ENCODE data around the gene RCAN1.

RCAN1 gene

DNA sequence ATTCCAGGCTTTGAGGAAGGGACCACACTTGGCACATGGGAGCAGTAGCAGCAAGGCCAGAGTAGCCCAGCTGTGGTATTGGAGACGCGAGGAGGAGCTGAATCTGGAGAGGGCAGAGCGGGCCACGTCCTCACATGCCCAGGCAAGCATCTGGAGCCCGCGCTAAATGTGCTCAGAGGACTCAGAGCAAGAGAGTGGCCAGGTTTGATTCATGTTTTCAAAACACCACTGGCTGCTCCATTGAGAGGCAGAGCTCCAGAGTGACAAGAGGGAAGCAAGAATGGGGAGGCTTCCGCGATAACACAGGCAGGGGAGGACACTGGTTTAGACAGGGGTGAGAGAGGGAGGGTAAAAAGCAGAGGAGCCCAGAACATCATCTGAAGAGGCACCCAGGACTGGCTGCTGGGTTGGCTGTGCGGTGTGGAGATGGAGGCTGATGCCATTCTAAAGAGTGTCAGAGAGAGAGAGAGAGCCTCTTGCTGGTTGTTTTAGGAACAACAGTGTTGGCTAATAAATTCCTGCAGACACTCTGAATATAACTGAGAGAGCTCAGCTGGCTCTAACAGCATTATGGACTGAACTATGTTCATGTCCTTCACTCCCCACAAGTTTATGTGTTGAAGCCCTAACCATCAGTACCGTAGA, 32.3 kb downstream of the RCAN1 start:
- FAIRE-seq = no peak
- TF ChIP-seq, protein P1, sequence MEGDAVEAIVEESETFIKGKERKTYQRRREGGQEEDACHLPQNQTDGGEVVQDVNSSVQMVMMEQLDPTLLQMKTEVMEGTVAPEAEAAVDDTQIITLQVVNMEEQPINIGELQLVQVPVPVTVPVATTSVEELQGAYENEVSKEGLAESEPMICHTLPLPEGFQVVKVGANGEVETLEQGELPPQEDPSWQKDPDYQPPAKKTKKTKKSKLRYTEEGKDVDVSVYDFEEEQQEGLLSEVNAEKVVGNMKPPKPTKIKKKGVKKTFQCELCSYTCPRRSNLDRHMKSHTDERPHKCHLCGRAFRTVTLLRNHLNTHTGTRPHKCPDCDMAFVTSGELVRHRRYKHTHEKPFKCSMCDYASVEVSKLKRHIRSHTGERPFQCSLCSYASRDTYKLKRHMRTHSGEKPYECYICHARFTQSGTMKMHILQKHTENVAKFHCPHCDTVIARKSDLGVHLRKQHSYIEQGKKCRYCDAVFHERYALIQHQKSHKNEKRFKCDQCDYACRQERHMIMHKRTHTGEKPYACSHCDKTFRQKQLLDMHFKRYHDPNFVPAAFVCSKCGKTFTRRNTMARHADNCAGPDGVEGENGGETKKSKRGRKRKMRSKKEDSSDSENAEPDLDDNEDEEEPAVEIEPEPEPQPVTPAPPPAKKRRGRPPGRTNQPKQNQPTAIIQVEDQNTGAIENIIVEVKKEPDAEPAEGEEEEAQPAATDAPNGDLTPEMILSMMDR (IDR thresholded peaks at IDR 0.05; ENCODE audit: insufficient read depth, missing control alignments) = no peak
- DNase-seq (ENCODE audit: insufficient read length, low spot score) = no peak

DNA sequence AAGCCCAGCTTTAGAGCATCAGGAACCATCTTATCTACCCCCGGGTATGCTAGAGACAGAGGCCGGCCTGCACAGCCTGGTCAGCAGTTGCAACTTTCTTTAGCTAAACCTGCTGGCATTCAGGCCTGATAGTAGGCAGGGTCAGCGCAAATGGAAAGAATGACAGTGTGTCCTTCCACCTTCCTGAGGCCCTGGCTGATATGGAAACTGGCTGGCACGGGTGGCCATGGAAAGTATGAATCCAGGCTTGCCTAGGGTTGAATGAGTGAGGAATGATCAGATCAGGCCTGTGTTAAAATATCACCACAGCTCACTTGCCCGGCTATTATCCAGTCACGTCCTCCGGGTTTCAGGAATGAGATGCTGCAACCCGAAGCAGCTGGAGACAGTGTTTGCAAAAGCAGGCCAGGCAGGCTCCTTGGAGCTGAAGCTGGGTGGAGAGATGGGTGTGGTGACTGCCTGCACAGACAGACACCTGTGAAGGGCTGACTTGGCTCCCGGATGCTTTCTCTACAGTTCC, 34.7 kb downstream of the RCAN1 start:
- FAIRE-seq = no peak
- TF ChIP-seq, protein P1 (IDR thresholded peaks at IDR 0.05; ENCODE audit: insufficient read depth, missing control alignments) = no peak
- no peak for DNase-seq (ENCODE audit: insufficient read length, low spot score)

DNA sequence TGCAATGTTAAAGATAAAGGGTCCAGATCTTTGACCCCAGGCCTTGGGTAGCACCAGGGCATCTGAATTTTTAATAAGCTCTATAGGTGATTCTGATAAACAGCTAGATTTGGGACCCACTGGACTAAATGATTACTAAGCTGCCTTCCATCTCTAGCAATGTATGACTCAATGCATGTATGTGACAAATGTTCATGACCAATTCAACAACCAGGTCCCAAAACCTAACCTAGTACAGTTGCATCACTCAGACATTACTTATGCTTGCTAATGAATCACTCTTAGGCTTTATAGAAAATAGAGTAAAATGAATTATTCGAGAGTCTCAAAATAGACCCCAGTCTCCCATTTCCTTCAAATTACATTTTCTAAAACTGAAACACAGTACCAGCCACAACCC, 35.5 kb downstream of the RCAN1 start:
- TF ChIP-seq, protein P1 (IDR thresholded peaks at IDR 0.05; ENCODE audit: insufficient read depth, missing control alignments) = no peak
- FAIRE-seq = no peak
- no peak for DNase-seq (ENCODE audit: insufficient read length, low spot score)

DNA sequence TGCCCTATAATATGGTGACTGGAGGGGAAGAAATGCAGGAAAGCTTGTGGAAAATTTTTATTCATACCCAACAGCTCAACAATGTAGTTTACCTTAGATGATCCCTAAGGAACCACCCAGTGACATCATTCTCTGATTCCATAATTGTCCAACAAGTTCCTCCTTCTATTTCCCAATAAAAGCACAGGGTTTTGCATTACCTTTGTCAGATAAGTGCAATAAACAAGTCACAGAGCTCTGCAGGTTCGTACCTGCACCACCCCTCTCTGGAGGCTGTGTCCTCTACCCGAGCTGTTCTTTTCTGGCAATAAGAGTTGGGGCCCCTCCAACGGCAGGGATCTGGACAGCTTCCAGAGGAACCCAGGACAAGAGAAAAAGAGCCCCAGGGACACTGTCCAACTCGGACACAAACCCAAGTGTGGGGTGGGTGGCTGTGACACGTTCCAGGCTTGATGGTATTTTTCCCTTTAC, 38.8 kb downstream of the RCAN1 start:
- FAIRE-seq = no peak
- TF ChIP-seq, protein P1 (IDR thresholded peaks at IDR 0.05; ENCODE audit: insufficient read depth, missing control alignments) = no peak

DNA sequence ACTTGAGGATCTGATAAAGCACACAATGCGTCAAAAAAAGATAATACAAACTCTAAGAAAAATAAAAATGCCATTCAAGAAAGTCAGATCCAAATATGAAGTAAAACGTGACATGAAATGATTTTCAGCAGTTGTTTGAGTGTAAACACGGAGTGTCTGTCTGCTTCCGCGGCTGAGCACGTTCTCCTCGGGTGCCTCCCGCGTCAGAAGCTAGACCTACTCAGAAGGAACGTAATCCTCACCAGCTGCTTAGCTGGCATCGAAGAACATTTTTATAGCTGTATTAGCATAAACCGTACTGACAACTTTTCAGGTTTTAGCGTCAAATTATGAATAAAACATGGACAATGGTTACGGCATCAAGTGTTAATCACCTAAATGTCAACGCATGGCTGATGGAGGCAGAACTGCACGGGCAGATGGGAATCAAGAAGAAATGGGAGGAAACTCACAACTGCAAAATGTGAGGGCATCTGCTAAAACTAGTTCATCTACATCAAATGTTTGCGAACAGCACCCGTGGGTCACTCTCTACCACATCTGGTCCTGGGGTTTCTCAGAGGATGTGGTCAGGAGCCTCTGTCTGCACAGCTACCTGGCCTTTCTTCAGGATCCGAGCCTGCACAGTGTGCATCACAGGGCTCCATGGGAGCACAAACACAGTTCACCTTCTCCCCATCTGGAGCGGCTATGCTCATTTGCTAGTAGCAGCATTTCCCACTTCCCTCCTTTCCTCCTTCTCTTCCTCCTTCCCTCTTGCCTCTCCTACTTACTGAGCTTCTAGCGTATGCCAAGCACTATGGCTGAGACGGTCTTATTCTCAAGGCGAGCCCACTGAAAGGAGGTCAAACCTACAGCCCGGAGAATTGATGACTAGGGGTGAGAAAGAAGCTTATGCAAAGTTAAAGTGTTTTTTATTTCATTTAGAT, 40.0 kb downstream of the RCAN1 start:
- FAIRE-seq (no peak), DNase-seq (ENCODE audit: insufficient read length, low spot score) (no peak)
- TF ChIP-seq, protein P1 (IDR thresholded peaks at IDR 0.05; ENCODE audit: insufficient read depth, missing control alignments) = no peak

More for the DNA sequence above, 38.8 kb downstream of the RCAN1 start:
- DNase-seq (ENCODE audit: insufficient read length, low spot score) = no peak

DNA sequence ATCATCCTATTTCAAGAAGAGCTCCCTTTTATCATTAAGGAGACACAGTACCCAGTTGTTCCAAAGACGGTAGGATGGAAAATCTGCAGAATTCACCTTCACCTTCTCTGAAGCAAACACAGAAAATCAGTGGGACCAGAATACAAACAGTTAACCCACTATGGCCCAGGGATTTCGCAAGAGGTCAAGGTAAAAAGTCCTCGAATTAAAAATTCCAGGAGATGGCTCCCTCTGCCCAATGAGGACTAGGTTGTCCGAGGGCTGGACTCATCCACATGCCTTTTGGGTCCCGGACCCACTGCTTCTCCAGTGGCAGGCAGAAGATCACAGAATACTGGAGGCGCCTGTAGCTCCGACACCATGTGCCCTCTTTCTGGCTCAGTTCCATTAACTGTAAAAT, 42.9 kb downstream of the RCAN1 start:
- DNase-seq (ENCODE audit: insufficient read length, low spot score) = no peak
- FAIRE-seq = no peak
- TF ChIP-seq, protein P1 (IDR thresholded peaks at IDR 0.05; ENCODE audit: insufficient read depth, missing control alignments) = no peak
